Endometrium (tissue), 2 donors: ENCODE data around the gene HPS4.
"Not testable (repeated sequence)": the region's sequence is repeated elsewhere in the genome, so short reads cannot be mapped to it uniquely, and the experiment has no call there.

Experiments
- FAIRE-seq: peaks from 2 replicates; lab custom pipeline; 2012; peaks lifted over from hg19 to GRCh38; lab: Jason Lieb, UNC
- donor health status: control.
- donor health status: control.

The HPS4 gene

DNA sequence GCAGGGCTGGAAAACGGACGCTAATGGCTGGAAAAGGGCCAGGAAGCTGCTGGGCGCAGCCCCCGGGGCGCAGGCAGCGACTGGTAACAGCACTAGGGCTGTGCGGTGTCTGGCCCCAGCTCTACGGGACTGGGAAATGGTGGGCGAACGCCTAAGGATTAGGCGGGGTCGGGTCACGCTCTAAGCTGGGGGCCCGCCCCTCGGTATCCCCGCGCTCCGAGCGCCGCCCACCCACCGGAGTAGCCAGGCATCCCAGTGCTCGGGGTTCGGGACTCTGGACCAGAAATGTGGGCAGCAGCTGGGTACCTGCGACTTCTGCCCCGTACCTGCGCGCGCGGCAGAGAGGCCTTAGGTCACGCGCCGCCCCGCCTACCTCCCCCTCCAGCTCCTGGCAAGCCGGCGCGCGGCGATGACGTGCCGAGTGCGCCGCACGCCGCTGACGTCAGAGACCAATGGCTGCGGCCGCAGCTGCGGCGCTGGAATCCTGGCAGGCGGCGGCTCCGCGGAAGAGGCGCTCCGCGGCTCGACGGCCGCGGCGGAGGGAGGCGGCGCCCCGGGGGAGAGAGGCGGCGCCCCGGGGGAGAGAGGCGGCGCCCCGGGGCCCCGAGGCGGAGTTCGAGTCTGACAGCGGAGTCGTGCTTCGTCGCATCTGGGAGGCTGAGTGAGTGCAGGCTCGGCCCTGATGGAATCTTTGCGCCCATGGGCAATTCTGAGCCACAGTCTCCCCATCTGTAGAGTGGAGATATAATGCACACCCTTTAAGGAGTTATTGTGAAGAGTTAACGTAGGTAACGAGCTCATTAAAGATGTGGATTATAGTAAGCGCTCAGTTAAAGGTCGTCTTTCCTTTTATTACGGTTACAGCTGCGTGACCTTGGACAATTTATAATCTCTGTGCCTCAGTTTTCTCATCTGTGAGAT lies at the start of gene HPS4, which contains the start of gene SRRD:
Gene HPS4, minus strand, starts transcription at position 345 of the 921 bp plus-strand sequence. CDS start 2,021 bp downstream, outside the sequence.
Gene SRRD, plus strand, starts transcription at position 439 of the 921 bp plus-strand sequence. Its CDS starts 14 bp downstream, at position 453.
- FAIRE-seq = no peak

- FAIRE-seq = no peak
Observed at GRCh38 chr22:26529345-26529744, 45.8 kb upstream of the HPS4 start.

DNA sequence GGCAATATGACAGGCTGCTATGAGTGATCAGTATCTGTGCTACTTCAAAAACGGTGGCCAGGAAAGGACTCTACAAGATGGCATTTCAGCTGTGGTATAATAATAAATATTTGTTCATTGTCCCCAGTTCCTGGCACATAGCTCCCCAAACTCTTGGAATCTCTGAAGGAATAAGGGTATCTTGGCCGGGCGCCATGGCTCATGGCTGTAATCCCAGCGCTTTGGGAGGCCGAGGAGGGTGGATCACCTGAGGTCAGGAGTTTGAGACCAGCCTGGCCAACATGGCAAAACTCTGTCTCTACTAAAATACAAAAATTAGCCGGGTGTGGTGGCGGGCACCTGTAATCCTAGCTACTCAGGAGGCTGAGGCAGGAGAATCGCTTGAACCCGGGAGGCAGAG lies 44.9 kb upstream of the HPS4 start:
- not testable (repeated sequence) for FAIRE-seq

DNA sequence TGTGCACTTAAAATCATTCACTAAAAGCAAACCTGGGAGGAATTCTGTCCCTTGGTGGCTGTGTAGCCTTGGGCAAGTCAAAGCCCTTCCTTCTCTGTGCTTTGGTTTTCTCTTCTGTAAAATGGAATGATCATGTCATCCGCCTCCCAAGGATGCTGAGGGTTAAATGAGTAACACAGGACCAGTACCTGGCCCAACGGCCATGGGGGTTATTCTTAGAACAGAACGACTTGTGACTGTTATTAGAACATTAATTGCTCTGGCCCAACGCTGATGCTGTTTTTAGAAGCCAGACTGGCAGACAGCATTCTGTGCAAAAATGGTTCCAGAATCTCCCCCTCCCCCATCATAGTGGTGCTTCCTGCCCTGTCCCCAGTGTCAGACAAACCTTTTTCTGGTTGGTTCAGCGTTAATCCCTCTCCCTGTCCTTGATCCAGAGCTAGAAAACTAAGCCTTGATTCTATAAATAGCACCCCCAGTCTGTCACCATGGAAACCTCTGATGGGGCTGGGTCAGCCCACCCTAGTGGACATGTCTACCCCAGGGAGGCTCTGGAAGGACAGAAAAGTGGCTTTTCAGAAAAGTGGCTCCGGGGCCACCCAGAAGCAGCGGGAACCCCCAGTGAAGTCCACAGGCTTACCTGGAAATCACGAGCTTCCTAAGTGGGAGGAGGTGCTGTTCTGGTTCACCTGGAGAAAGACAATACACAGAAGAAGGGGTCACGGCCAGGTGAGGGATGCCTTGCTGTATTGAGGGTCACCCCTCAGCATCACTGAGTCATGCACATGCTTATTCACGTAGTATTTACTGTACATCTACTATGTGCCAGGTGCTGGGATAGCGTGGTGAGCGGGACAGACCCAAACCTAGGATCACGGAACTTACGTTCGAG lies 44.2 kb upstream of the HPS4 start:
- no peak for FAIRE-seq

GRCh38 chr22:26527167-26527566 lies 43.6 kb upstream of the HPS4 start:
- FAIRE-seq = no peak

DNA sequence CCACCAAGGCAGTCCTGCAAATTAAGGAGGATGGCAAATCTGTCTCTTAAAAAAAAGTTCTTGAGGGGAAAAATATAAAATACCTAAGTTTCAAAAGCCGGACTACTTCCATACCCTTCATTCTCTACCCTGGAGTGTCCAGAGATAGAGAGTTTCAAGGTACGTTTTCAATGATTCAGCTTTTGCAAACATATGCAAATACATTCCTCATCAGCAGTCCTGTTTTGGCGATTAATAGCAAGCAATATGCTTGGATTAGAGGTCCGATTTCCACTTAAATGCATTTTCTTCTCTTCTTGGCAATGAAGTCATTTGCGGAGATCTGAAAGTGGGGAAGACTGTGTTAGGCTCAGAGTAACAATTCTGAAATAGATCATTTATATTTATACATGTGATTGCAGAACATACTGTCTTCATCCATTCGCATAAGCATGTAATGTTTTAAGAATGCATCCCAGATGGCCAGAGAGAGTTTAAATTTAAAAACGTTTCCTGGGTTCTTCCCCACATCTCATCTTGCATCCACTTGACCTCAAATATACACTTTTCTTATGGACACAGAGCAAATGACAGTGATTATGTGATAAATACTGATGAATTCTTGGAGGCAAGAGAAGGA lies 42.5 kb upstream of the HPS4 start:
- FAIRE-seq = no peak

DNA sequence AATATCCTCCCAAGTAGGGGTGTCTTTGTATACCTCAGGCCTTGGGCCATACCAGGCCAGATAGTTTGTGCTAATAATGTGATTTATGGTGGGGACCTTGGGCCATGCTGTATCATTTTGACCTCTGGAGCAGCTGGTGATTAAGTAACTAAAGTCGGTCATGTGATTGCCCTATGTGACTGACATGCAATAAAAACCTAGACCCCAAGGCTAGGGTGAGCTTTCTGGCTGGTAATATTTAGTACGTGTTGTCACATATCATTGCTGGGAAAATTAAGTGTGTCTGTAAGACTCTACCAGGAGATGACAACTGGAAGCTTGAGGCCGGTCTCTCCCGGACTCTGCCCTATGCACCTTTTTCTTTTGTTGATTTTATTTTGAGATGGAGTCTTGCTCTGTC lies 41.3 kb upstream of the HPS4 start:
- FAIRE-seq = no peak

- no peak for FAIRE-seq
Observed at GRCh38 chr22:26522592-26522991, 39.0 kb upstream of the HPS4 start.

DNA sequence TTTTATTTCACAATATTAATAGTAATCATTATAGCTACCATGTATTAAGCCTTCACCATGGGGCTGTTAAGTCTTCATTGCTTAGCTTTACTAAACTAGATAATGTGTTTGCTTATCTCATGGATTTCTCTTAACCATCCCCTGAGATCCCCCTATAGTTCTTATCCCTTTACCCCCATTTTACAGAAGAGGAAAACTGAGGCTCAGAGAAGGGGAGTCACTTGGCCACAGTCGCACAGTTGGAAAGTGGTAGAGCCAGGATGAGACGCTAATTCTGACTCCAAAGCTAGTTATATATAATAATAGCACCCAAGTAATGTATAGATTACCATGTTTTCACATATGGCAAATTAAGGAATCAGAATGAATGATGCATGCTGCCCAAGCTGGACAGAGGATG lies 38.4 kb upstream of the HPS4 start:
- FAIRE-seq = no peak

GRCh38 chr22:26517429-26517828 lies 33.8 kb upstream of the HPS4 start:
- FAIRE-seq = no peak

DNA sequence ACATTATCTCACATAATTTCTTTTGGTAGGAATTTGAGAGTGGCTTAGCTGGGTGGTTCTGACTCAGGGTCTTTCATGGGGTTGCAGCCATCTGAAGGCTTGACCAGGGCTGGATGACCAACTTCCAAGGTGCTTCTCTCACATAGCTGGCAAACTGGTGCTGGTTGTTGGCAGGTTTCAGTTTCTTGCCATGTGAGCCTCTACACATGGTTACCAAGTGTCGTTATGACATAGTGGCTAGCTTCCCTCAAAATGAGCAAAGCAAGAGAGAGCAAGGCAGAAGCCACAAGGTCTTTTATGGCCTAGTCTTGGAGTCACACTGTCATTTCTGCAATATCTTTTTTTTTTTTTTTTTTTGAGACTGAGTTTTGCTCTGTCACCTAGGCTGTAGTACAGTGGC lies 32.9 kb upstream of the HPS4 start:
- no peak for FAIRE-seq

DNA sequence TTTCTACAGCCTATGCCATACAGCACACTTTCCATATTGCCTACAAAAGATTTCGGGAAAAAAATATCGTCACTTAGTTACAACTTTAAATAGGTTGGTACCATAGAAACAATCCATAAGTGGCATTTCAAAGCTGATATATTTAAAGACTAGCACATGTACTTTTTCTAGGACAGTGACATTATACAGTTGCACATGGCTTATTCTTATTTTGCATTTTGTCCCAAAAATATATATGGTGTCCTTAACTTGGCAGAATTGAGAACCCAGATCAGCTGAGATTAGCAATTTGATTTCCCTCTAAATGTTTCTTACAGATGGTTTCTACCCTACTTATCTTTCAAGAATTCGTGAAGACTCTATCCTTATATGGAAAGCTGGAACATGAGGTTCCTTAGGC lies 32.3 kb upstream of the HPS4 start:
- FAIRE-seq = no peak

DNA sequence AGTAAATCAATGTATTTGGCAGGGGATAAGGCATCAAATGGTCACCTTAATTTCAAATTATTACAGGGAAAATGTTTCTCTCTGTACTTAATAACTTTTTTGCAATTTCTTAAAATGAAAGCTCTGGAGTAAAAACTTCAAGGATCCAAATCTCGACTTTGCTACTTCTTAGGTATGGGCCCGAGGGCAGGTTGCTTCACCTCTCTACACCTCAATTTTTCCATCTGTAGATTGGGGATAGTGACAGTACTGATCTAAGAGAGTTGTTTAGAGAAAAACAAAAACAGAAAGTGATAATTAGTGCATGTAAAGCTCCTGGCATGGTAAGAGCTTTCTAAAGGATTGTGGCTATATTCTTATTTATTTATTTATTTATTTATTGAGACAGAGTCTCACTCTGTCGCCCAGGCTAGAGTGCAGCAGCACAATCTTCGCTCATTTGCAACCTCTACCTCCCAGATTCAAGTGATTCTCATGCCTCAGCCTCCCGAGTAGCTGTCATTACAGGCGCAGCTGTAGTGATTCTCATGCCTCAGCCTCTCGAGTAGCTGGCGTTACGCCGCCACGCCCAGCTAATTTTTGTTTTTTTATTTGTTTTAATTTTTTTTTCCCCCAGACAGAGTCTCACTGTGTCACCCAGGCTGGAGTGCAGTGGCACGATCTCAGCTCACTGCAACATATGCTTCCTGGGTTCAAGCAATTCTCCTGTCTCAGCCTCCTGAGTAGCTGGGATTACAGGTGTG lies 31.0 kb upstream of the HPS4 start:
- no peak for FAIRE-seq

GRCh38 chr22:26513838-26514237 lies 30.3 kb upstream of the HPS4 start:
- no peak for FAIRE-seq

DNA sequence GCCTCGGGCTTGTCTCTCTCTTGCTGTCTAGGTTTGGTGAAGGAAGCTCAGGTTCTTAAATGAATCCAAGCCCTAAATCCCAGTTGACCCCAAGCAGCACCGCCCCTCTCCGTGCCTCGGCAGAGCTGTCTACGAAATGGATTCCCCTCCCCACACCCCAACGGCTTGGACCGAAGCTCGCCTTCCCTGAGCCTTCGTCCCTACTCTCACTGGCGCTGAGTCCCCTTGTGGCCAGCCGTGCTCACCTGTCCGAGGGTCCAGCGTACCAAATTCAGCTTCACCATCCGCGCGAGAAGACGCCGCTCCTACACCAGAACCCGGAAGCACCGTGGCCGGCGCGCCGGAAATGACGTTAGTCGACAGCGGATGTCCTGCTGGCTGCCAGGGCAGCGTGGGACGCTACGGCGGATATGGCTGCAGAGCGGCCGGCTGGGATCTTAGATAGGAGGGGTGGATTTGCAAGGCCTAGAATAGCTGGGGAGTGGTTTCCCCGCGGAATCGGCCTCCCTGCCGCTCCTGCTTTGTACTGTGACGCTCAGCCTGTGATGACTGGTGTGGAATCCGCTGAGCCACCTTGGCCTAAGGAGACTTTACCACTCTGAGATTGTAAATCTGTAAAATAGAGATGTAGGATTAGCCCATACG lies 28.7 kb upstream of the HPS4 start, which contains the start of gene TFIP11:
Gene TFIP11, minus strand, starts transcription at position 325 of the 645 bp plus-strand sequence. CDS start 2,201 bp downstream, outside the sequence.
- peak; percentile 69 for FAIRE-seq

- no peak for FAIRE-seq
Observed at GRCh38 chr22:26508148-26508547, 24.6 kb upstream of the HPS4 start.

- FAIRE-seq = no peak
Observed at GRCh38 chr22:26503758-26504157, 20.2 kb upstream of the HPS4 start.

DNA sequence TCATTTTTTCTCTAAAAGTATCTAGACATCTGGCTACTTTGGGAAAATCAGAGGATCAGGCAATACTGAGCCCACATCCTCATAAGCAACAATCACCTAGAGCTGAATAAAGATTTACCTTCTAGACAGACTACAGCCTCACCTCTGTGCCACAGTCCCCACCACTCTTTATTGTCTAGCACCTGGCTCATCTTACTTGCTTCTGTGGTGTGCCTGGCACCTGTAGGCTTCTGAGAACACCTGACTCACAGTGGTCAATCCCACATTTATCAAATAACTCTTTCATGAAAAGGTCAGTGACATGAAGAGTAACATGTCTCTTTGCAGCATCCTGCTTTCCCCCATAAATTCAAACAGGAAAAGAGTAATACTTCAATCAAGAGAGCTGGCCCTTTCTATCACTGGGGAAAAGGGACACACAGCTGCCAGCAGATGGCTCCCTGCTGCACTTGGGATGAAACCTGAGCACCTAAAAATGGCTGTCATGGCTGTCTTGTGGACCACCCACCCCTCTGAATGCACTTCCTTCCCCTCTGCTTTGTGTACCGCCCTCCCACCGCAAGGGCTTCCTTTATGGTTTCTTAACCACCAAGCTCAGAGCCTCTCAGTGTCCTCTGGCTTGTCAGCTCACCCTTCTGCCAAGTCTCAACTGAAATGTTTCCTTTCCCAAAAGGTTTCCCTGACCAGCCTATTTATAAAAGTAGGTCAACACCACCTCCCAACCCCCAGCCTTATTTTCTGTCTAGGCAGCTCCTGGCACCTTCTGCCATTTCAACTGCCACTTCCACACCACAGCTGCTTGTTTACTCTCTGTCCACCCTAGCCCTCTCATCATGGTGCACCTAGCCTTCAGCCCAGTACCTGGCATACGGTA lies 19.3 kb upstream of the HPS4 start:
- FAIRE-seq = no peak

DNA sequence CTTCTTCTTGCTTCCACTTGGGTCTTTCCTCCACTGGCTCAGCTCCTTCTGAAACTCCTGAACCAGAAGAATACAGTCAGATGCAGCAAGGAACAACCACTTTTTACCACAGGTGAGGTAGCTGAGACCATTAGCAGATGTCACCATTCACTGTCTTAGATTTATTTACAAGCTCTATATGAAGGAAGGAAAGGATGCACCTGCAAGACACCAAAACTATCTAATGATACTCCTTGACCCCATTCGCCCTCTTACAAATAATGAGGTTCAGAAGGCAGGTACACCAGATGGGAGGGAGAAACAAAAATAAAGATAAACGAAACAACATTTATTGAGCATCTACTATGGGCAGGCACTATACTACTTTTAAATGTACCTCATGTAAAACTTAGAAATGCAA lies 18.4 kb upstream of the HPS4 start:
- FAIRE-seq = no peak

- FAIRE-seq = no peak
Observed at GRCh38 chr22:26499188-26499703, 15.7 kb upstream of the HPS4 start.
